ENCODE results near the gene ATAD1.
"Not testable (repeated sequence)": the region's sequence is repeated elsewhere in the genome, so short reads cannot be mapped to it uniquely, and the experiment has no call there.

ATAD1 gene

GRCh38 chr10:87760195-87760905 is 57.7 kb downstream of the ATAD1 start:
- Mint-ChIP-seq H3K4me1 (peaks cover 22% of the 10 kb centered on the region), H3K9me3 (no peaks in the 10 kb centered on the region), H3K27me3 (no peaks in the 10 kb centered on the region), H3K4me3 (no peak overlapping the region), H3K27ac (peak overlapping the region in 1 of 2 donors; percentile 48)
- DNase-seq (no peak), ATAC-seq (no peak)

GRCh38 chr10:87759551-87759950 is 58.5 kb downstream of the ATAD1 start:
- H3K27me3 Mint-ChIP-seq: no peaks in the 10 kb centered on the region
- H3K27ac Mint-ChIP-seq: peak overlapping the region in 1 of 2 donors; percentile 82
- H3K4me3 Mint-ChIP-seq: no peak overlapping the region
- ATAC-seq: no peak
- H3K4me1 Mint-ChIP-seq: peaks cover 25% of the 10 kb centered on the region
- no peaks in the 10 kb centered on the region for H3K9me3 Mint-ChIP-seq
- no peak for DNase-seq

GRCh38 chr10:87757685-87758084 is 60.3 kb downstream of the ATAD1 start:
- Mint-ChIP-seq H3K9me3 (no peaks in the 10 kb centered on the region), H3K27me3 (no peaks in the 10 kb centered on the region), H3K27ac (no peak overlapping the region), H3K4me1 (peaks cover 38% of the 10 kb centered on the region), H3K4me3 (no peak overlapping the region)
- no peak for DNase-seq
- no peak for ATAC-seq

GRCh38 chr10:87753995-87754866 is 63.8 kb downstream of the ATAD1 start:
- no peak overlapping the region for H3K27ac Mint-ChIP-seq
- no peaks in the 10 kb centered on the region for H3K27me3 Mint-ChIP-seq

GRCh38 chr10:87752566-87752965 is 65.5 kb downstream of the ATAD1 start:
- H3K4me3 Mint-ChIP-seq: no peak overlapping the region
- no peak for ATAC-seq
- H3K9me3 Mint-ChIP-seq: no peaks in the 10 kb centered on the region
- H3K4me1 Mint-ChIP-seq: peaks cover 29% of the 10 kb centered on the region
- no peak for DNase-seq
- H3K27me3 Mint-ChIP-seq: no peaks in the 10 kb centered on the region
- H3K27ac Mint-ChIP-seq: no peak overlapping the region

More at GRCh38 chr10:87753995-87754866, 63.8 kb downstream of the ATAD1 start:
- peaks cover 29% of the 10 kb centered on the region for H3K4me1 Mint-ChIP-seq
- no peak overlapping the region for H3K4me3 Mint-ChIP-seq
- no peak for DNase-seq
- ATAC-seq: peak; percentile 60
- H3K9me3 Mint-ChIP-seq: no peaks in the 10 kb centered on the region

DNA sequence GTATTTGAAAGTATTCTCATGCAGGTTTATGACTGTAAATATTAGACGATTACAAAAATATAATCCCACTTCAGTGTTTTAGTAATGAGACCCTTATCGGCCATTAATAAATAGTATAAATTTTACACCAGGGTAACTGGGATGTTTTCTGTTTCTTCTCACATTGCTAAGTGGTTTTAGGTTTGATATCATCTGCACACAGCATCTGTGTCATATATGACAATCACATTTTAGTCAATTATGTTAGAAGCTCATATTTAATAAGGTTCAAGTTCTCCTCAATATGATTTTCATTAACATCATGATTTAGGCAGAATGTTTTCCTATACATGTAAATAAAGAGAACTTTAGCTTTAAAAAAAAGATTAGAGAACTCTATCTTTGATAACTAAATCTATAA is 66.8 kb downstream of the ATAD1 start:
- H3K27ac Mint-ChIP-seq: no peak overlapping the region
- ATAC-seq: no peak
- H3K4me3 Mint-ChIP-seq: no peak overlapping the region
- H3K4me1 Mint-ChIP-seq: peaks cover 29% of the 10 kb centered on the region
- DNase-seq: no peak
- no peaks in the 10 kb centered on the region for H3K27me3 Mint-ChIP-seq
- no peaks in the 10 kb centered on the region for H3K9me3 Mint-ChIP-seq

- no peaks in the 10 kb centered on the region for H3K27me3 Mint-ChIP-seq
- DNase-seq: no peak
- H3K4me1 Mint-ChIP-seq: peaks cover 29% of the 10 kb centered on the region
- H3K27ac Mint-ChIP-seq: no peak overlapping the region
- no peak overlapping the region for H3K4me3 Mint-ChIP-seq
- H3K9me3 Mint-ChIP-seq: no peaks in the 10 kb centered on the region
- ATAC-seq: peak; percentile 48
Measured at GRCh38 chr10:87750817-87751216, 67.2 kb downstream of the ATAD1 start.

DNA sequence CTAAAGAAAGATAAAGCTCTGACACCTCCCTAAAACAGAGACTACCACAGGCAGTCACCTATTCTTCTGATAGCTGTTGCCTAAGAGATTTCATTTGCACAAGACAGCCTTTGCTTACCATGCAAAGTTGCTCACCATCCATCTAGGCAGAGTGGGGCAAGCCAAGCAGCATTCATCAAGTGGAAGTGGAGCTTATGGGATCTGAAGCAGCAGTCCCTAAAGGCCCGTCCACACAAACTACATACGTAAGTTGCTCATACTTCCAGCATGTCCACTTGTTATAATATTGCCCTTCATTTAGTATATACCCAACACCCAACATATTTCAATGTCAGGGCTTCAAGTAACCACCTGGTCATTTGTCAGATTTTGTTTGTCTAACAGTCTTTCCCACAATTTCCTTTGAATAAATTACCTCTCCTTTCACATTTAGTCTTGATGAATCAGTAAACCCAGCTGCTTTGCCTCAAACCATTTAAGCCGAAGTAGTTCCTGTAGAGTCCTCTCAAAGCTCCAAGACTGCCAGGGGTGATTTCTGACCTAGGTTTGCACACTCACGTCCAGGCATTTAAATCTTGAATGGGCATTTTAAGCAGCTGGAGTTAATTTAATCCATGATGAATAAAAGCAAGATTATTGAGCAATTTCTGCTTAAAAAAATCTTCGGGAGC is 67.9 kb downstream of the ATAD1 start:
- no peak overlapping the region for H3K27ac Mint-ChIP-seq
- peaks cover 29% of the 10 kb centered on the region for H3K4me1 Mint-ChIP-seq
- peak; percentile 35 for ATAC-seq
- H3K9me3 Mint-ChIP-seq: no peaks in the 10 kb centered on the region
- no peak for DNase-seq
- H3K27me3 Mint-ChIP-seq: no peaks in the 10 kb centered on the region
- no peak overlapping the region for H3K4me3 Mint-ChIP-seq

- ATAC-seq, H3K27ac Mint-ChIP-seq: not testable (repeated sequence)
Measured at GRCh38 chr10:87748244-87748643, 69.8 kb downstream of the ATAD1 start.

DNA sequence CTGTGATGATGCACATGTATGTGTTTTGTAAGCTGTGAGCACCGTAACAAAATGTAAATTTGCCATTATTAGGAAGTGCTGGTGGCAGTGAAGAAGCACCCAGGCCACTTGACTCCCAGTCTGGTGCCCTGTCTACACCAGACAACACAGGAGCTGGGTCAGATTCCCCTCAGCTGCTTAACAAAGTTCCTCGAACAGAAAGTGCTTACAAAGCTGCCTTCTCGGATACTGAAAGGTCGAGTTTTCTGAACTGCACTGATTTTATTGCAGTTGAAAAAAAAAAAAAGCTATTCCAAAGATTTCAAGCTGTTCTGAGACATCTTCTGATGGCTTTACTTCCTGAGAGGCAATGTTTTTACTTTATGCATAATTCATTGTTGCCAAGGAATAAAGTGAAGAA is 71.1 kb downstream of the ATAD1 start:
- Mint-ChIP-seq H3K4me3 (no peak overlapping the region), H3K4me1 (peaks cover 12% of the 10 kb centered on the region), H3K9me3 (no peaks in the 10 kb centered on the region), H3K27ac (no peak overlapping the region), H3K27me3 (no peaks in the 10 kb centered on the region)
- DNase-seq (no peak), ATAC-seq (no peak)

More at GRCh38 chr10:87748244-87748643, 69.8 kb downstream of the ATAD1 start:
- not testable (repeated sequence) for DNase-seq, H3K9me3 Mint-ChIP-seq, H3K4me3 Mint-ChIP-seq, H3K27me3 Mint-ChIP-seq
- peaks cover 19% of the 10 kb centered on the region for H3K4me1 Mint-ChIP-seq

DNA sequence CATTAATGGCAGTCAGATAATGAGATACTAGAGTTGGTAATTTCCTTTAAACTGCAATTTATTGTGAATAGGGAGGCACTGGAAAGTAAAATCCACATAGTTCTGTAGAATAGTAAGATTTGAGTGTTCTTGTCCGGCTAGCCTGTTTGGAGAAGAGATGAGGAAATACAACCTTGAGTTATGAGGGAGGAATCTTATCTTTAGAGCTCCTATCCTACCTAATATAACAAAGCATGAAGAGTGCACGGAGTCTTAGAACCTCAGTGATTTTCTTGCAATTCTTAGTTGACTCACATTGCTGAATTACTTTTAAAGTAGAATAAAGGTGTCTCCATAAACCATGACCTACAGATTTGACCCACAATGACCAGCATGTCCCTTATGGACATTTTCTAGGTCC is 73.4 kb downstream of the ATAD1 start:
- no peak overlapping the region for H3K4me3 Mint-ChIP-seq
- no peaks in the 10 kb centered on the region for H3K9me3 Mint-ChIP-seq
- no peak for DNase-seq
- H3K4me1 Mint-ChIP-seq: no peaks in the 10 kb centered on the region
- H3K27me3 Mint-ChIP-seq: no peaks in the 10 kb centered on the region
- no peak for ATAC-seq
- H3K27ac Mint-ChIP-seq: no peak overlapping the region

DNA sequence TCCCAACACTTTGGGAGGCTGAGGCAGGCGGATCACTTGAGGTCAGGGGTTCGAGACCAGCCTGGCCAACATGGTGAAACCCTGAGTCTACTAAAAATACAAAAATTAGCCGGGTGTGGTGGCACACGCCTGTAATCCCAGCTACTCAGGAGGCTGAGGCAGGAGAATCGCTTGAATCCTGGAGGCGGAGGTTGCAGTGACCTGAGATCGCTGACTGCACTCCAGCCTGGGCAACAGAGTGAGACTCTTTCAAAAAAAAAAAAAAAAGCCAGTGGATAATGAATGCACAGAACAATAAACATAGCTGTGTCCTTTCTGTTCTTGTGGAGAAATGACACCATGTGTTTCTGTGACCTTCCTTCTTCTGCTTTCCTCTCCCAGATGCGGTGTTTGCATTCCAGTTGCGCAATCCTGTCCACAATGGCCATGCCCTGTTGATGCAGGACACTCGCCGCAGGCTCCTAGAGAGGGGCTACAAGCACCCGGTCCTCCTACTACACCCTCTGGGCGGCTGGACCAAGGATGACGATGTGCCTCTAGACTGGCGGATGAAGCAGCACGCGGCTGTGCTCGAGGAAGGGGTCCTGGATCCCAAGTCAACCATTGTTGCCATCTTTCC is 74.9 kb downstream of the ATAD1 start:
- not testable (repeated sequence) for DNase-seq, H3K27ac Mint-ChIP-seq, ATAC-seq, H3K4me1 Mint-ChIP-seq, H3K27me3 Mint-ChIP-seq, H3K9me3 Mint-ChIP-seq, H3K4me3 Mint-ChIP-seq

- Mint-ChIP-seq H3K27ac (no peak overlapping the region), H3K4me3 (no peak overlapping the region), H3K27me3 (peaks cover 18% of the 10 kb centered on the region), H3K9me3 (no peaks in the 10 kb centered on the region), H3K4me1 (no peaks in the 10 kb centered on the region)
- ATAC-seq (no peak), DNase-seq (no peak)
Measured at GRCh38 chr10:87740254-87740655, 77.8 kb downstream of the ATAD1 start.

DNA sequence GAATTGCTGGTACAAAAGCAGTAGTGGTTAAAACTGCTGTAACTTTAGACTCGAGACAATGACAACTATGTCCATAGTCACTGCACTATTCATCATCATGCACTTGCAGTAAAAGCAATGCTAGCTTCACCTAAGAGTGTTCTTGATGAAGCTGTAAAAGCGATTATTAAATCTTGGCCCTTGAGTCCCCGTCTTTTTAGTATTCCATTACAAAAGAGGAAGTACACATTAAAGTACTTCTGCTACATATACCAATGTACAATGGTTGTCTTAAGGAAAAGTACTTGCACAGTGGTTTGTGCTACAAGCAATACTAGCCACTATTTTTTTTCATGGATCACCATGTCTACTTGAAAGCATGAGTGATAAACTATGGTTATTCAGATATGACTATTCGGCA is 78.3 kb downstream of the ATAD1 start:
- peaks cover 23% of the 10 kb centered on the region for H3K27me3 Mint-ChIP-seq
- no peak overlapping the region for H3K27ac Mint-ChIP-seq
- no peak overlapping the region for H3K4me3 Mint-ChIP-seq
- H3K4me1 Mint-ChIP-seq: no peaks in the 10 kb centered on the region
- DNase-seq (no peak), ATAC-seq (no peak)
- H3K9me3 Mint-ChIP-seq: no peaks in the 10 kb centered on the region

DNA sequence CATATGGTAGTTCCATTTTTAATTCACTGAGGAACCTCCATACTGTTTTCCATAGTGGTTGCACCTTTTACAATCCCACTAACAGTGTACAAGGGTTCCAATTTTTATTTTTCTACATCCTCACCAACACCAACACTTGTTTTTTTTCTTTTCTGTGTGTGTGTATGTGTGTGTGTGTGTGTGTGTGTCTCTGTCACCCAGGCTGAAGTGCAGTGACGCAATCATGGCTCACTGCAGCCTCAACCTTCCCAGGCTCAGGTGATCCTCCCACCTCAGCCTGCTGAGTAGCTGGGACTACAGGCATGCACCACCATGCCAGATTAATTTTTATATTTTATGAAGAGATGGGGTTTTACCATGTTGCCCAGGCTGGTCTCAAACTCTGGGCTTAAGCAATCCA is 79.8 kb downstream of the ATAD1 start:
- not testable (repeated sequence) for H3K27ac Mint-ChIP-seq, H3K4me1 Mint-ChIP-seq, H3K9me3 Mint-ChIP-seq, H3K4me3 Mint-ChIP-seq, ATAC-seq, DNase-seq
- H3K27me3 Mint-ChIP-seq: peaks cover 35% of the 10 kb centered on the region

All from stimulated activated naive CD8-positive, alpha-beta T cell treated with anti-CD3 and anti-CD28 coated beads, Interleukin-15, amount 100 ng/mL, for 72 hours (primary cell).